ENCODE measurements around the gene ZNF100. TPM values are rescaled to one million over a fixed set of nuclear protein-coding genes. Genes with fewer than 3 reads are reported as not detected.
"Not testable (repeated sequence)": the region's sequence is repeated elsewhere in the genome, so short reads cannot be mapped to it uniquely, and the experiment has no call there.

The ZNF100 gene
- total RNA-seq, 1 donor from 2014 or later, result 3.7 TPM

DNA sequence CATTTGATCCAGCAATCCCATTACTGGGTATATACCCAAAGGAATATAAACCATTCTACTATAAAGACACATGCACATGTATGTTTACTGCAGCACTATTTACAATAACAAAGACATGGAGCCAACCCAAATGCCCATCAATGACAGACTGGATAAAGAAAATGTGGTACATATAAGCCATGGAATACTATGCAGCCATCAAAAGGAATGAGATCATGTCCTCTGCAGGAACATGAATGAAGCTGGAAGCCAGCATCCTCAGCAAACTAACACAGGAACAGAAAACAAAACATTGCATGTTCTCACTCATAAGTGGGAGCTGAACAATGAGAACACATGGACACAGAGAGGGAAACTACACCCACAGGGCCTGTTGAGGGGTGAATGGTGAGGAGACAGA, 11.8 kb downstream of the ZNF100 start:
- not testable (repeated sequence) for H3K4me1 ChIP-seq (ENCODE audit: control insufficient read depth in 3 of 3, insufficient read depth in 3 of 3, low read length in 3 of 3); H3K9me3 ChIP-seq (ENCODE audit: control insufficient read depth in 3 of 3, low read length in 3 of 3); H3K9ac ChIP-seq (ENCODE audit: low read depth in 1 of 3, low read length in 3 of 3); H3K4me3 ChIP-seq (ENCODE audit: low read length in 3 of 3); H3K27me3 ChIP-seq (ENCODE audit: control insufficient read depth in 3 of 3, insufficient read depth in 3 of 3, low read length in 3 of 3); H3K27ac ChIP-seq (ENCODE audit: low read depth, low read length)
- peaks cover 11 to 32% (median 16%) of the 10 kb centered on the region in 3 donors for H3K36me3 ChIP-seq (ENCODE audit: control insufficient read depth in 3 of 3, insufficient read depth in 3 of 3, low read length in 3 of 3)

DNA sequence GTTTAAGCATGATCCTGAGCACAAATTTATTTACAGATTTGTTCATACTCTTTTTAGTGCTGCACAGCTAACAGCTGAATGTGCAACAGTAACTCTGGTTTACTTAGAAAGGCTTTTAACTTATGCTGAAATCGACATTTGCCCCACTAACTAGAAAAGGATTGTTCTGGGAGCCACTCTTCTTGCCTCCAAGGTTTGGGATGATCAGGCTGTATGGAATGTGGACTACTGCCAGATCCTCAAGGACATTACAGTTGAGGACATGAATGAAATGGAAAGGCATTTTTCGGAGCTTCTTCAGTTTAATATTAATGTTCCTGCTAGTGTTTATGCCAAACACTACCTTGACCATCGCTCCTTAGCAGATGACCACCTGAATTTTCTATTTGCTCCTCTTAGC, 16.0 kb downstream of the ZNF100 start:
- H3K27me3 ChIP-seq (ENCODE audit: control insufficient read depth in 3 of 3, insufficient read depth in 3 of 3, low read length in 3 of 3), result no peaks in the 10 kb centered on the region
- H3K9ac ChIP-seq (ENCODE audit: low read depth in 1 of 3, low read length in 3 of 3), result no peak overlapping the region
- H3K4me3 ChIP-seq (ENCODE audit: low read length in 3 of 3), result no peak overlapping the region
- peaks cover 6 to 10% (median 8%) of the 10 kb centered on the region in 3 donors for H3K36me3 ChIP-seq (ENCODE audit: control insufficient read depth in 3 of 3, insufficient read depth in 3 of 3, low read length in 3 of 3)
- no peak overlapping the region for H3K27ac ChIP-seq (ENCODE audit: low read depth, low read length)
- H3K9me3 ChIP-seq (ENCODE audit: control insufficient read depth in 3 of 3, low read length in 3 of 3), result no peaks in the 10 kb centered on the region
- H3K4me1 ChIP-seq (ENCODE audit: control insufficient read depth in 3 of 3, insufficient read depth in 3 of 3, low read length in 3 of 3), result peaks cover 0 to 4% (median 0%) of the 10 kb centered on the region in 3 donors

DNA sequence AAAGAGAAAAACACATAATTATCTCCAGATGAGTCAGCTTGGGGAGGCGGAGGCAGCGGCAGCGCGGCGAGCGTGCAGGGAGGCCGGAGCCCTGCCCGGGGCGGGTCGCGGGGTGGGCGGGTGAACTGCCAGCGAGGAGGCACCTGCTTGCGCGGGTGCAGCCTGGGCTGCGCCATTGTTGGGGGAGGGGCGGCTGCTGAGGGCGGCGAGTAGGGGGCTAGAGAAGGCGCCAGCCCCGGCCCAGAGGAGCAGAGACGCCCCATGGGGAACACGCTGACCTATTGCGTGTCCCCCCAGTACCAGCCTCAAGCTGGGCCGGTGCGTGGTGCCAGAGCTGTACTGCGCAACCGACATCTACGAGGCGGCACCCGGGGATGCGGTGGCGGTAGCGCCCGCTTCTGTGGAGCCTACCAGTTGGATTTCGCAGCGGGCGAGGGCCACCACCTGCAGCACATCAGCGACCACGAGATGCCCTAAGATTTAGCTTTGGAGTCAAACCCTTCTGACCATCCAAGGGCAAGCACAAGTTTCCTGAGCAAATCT, 16.7 kb downstream of the ZNF100 start:
- H3K4me3 ChIP-seq (ENCODE audit: low read length in 3 of 3), result no peak overlapping the region
- no peak overlapping the region for H3K27ac ChIP-seq (ENCODE audit: low read depth, low read length)
- H3K9ac ChIP-seq (ENCODE audit: low read depth in 1 of 3, low read length in 3 of 3), result no peak overlapping the region
- H3K4me1 ChIP-seq (ENCODE audit: control insufficient read depth in 3 of 3, insufficient read depth in 3 of 3, low read length in 3 of 3), result peaks cover 0 to 4% (median 0%) of the 10 kb centered on the region in 3 donors
- peaks cover 6 to 10% (median 8%) of the 10 kb centered on the region in 3 donors for H3K36me3 ChIP-seq (ENCODE audit: control insufficient read depth in 3 of 3, insufficient read depth in 3 of 3, low read length in 3 of 3)
- no peaks in the 10 kb centered on the region for H3K9me3 ChIP-seq (ENCODE audit: control insufficient read depth in 3 of 3, low read length in 3 of 3)
- H3K27me3 ChIP-seq (ENCODE audit: control insufficient read depth in 3 of 3, insufficient read depth in 3 of 3, low read length in 3 of 3), result no peaks in the 10 kb centered on the region

DNA sequence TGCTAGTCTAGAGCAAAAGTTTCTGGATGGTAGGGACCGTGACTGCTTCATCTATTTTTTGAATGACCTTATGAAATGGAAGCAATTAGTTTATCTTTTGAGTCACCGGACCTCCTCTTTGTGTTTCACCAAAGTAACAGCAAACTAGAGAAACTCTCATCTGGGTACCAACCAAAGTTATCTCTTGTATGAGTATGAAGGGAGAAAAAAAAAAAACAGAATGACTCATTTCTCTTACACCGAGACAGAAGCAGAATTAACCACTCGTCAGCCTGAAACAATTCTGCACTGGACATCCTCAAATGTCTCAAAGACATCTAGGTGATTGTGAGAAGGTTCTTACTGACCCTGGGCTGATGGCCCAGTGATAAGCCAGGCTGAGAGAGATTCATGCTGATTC, 18.3 kb downstream of the ZNF100 start:
- peaks cover 6 to 10% (median 8%) of the 10 kb centered on the region in 3 donors for H3K36me3 ChIP-seq (ENCODE audit: control insufficient read depth in 3 of 3, insufficient read depth in 3 of 3, low read length in 3 of 3)
- H3K27ac ChIP-seq (ENCODE audit: low read depth, low read length), result no peak overlapping the region
- H3K4me1 ChIP-seq (ENCODE audit: control insufficient read depth in 3 of 3, insufficient read depth in 3 of 3, low read length in 3 of 3), result peaks cover 0 to 4% (median 0%) of the 10 kb centered on the region in 3 donors

DNA sequence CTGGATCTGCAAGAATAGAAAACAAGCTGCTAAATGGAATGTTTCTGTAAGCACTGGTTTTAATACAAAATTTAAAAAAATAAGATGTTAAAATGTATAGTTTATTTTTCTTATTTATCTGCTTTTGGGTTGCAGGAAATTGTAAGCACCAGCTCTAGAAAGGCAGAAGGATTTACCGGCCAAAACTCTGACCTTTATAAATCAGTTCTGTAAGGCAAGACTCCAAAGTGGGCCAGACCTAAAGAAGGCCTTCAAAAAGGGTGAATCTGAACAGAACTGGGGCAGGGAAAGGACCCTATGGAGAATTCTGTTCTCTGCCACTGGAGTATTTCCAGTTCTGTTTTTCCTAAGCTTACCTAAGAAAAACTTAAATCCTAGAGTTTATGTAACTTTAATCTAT, 19.3 kb downstream of the ZNF100 start:
- Histone ChIP-seq H3K9ac (ENCODE audit: low read depth in 1 of 3, low read length in 3 of 3) (no peak overlapping the region), H3K36me3 (ENCODE audit: control insufficient read depth in 3 of 3, insufficient read depth in 3 of 3, low read length in 3 of 3) (peaks cover 6 to 11% (median 8%) of the 10 kb centered on the region in 3 donors), H3K4me3 (ENCODE audit: low read length in 3 of 3) (no peak overlapping the region), H3K27me3 (ENCODE audit: control insufficient read depth in 3 of 3, insufficient read depth in 3 of 3, low read length in 3 of 3) (no peaks in the 10 kb centered on the region), H3K27ac (ENCODE audit: low read depth, low read length) (no peak overlapping the region), H3K4me1 (ENCODE audit: control insufficient read depth in 3 of 3, insufficient read depth in 3 of 3, low read length in 3 of 3) (peaks cover 0 to 4% (median 0%) of the 10 kb centered on the region in 3 donors), H3K9me3 (ENCODE audit: control insufficient read depth in 3 of 3, low read length in 3 of 3) (no peaks in the 10 kb centered on the region)

More for the DNA sequence above, 18.3 kb downstream of the ZNF100 start:
- Histone ChIP-seq H3K9ac (ENCODE audit: low read depth in 1 of 3, low read length in 3 of 3) (no peak overlapping the region), H3K9me3 (ENCODE audit: control insufficient read depth in 3 of 3, low read length in 3 of 3) (no peaks in the 10 kb centered on the region), H3K4me3 (ENCODE audit: low read length in 3 of 3) (no peak overlapping the region), H3K27me3 (ENCODE audit: control insufficient read depth in 3 of 3, insufficient read depth in 3 of 3, low read length in 3 of 3) (no peaks in the 10 kb centered on the region)

DNA sequence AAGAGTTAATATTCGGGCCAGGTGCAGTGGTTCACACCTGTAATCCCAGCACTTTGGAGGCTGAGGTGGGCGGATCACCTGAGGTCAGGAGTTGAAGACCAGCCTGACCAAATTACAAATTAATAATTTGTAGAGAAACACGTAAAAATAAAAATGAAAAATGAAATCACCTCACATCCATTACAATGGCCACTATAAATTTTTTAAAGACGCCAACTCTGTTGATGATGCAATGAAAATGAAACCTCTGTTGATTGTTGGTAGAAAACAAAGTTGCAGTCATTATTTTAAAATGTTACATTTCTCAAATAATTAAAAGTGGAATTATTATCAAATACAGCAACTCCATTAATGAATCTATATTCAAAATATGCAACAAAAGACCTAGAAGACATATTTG, 26.8 kb downstream of the ZNF100 start:
- H3K27me3 ChIP-seq (ENCODE audit: control insufficient read depth in 3 of 3, insufficient read depth in 3 of 3, low read length in 3 of 3), result no peaks in the 10 kb centered on the region
- H3K4me3 ChIP-seq (ENCODE audit: low read length in 3 of 3), result no peak overlapping the region
- H3K9ac ChIP-seq (ENCODE audit: low read depth in 1 of 3, low read length in 3 of 3), result no peak overlapping the region
- H3K4me1 ChIP-seq (ENCODE audit: control insufficient read depth in 3 of 3, insufficient read depth in 3 of 3, low read length in 3 of 3), result no peaks in the 10 kb centered on the region
- peaks cover 0 to 11% (median 11%) of the 10 kb centered on the region in 3 donors for H3K36me3 ChIP-seq (ENCODE audit: control insufficient read depth in 3 of 3, insufficient read depth in 3 of 3, low read length in 3 of 3)
- H3K27ac ChIP-seq (ENCODE audit: low read depth, low read length), result no peak overlapping the region
- H3K9me3 ChIP-seq (ENCODE audit: control insufficient read depth in 3 of 3, low read length in 3 of 3), result no peaks in the 10 kb centered on the region

DNA sequence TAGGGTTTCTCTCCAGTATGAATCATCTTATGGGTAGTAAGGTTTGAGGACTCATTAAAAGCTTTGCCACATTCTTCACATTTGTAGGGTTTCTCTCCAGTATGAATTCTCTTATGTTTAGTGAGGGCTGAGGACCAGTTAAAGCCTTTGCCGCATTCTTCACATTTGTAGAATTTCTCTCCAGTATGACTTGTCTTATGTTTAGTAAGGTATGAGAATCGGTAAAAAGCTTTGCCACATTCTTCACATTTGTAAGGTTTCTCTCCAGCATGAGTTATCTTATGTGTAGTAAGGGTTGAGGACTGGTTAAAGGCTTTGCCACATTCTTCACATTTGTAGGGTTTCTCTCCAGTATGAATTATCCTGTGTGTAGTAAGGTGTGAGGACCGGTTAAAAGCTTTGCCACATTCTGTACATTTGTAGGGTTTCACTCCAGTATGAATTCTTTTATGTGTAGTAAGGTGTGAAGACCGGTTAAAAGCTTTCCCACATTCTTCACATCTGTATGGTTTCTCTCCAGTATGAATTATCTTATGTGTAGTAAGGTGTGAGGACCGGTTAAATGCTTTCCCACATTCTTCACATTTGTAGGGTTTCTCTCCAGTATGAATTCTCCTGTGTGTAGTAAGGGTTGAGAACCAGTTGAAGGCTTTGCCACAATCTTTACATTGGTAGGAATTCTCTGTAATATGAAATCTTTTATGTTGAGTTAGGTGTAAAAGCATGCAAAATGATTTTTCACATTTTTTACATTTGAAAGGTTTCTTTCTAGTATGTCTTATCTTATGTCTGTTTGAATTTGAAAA, 40.2 kb downstream of the ZNF100 start:
- H3K4me1 ChIP-seq (ENCODE audit: control insufficient read depth in 3 of 3, insufficient read depth in 3 of 3, low read length in 3 of 3); H3K9ac ChIP-seq (ENCODE audit: low read depth in 1 of 3, low read length in 3 of 3); H3K27me3 ChIP-seq (ENCODE audit: control insufficient read depth in 3 of 3, insufficient read depth in 3 of 3, low read length in 3 of 3); H3K4me3 ChIP-seq (ENCODE audit: low read length in 3 of 3); H3K27ac ChIP-seq (ENCODE audit: low read depth, low read length): not testable (repeated sequence)
- Histone ChIP-seq H3K9me3 (ENCODE audit: control insufficient read depth in 3 of 3, low read length in 3 of 3) (peaks cover 3 to 14% (median 13%) of the 10 kb centered on the region in 3 donors), H3K36me3 (ENCODE audit: control insufficient read depth in 3 of 3, insufficient read depth in 3 of 3, low read length in 3 of 3) (peaks cover 8 to 18% (median 14%) of the 10 kb centered on the region in 3 donors)

DNA sequence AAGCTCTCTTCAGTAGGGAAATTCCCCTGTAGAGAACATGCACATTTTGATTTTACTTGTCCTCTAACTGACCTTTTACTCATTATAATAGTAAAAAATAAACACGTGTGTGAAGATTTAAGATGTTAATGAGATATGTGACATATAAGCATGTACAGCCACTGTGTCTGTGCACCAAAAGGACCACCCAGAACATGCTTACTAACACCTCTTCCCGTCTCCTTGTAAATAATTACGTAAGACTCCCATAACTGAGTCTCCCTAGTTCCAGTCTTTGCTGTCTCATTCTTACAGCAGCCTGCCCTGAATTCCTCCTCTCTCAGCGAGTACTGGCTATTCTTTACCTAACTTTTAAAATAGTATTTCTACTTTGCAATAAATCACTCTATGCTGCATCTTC, 53.6 kb downstream of the ZNF100 start:
- no peak overlapping the region for H3K9ac ChIP-seq (ENCODE audit: low read depth in 1 of 3, low read length in 3 of 3)
- H3K27me3 ChIP-seq (ENCODE audit: control insufficient read depth in 3 of 3, insufficient read depth in 3 of 3, low read length in 3 of 3), result no peaks in the 10 kb centered on the region
- no peak overlapping the region for H3K4me3 ChIP-seq (ENCODE audit: low read length in 3 of 3)
- no peaks in the 10 kb centered on the region for H3K36me3 ChIP-seq (ENCODE audit: control insufficient read depth in 3 of 3, insufficient read depth in 3 of 3, low read length in 3 of 3)
- H3K4me1 ChIP-seq (ENCODE audit: control insufficient read depth in 3 of 3, insufficient read depth in 3 of 3, low read length in 3 of 3), result no peaks in the 10 kb centered on the region
- H3K9me3 ChIP-seq (ENCODE audit: control insufficient read depth in 3 of 3, low read length in 3 of 3), result peaks cover 0 to 7% (median 0%) of the 10 kb centered on the region in 3 donors
- H3K27ac ChIP-seq (ENCODE audit: low read depth, low read length), result no peak overlapping the region

DNA sequence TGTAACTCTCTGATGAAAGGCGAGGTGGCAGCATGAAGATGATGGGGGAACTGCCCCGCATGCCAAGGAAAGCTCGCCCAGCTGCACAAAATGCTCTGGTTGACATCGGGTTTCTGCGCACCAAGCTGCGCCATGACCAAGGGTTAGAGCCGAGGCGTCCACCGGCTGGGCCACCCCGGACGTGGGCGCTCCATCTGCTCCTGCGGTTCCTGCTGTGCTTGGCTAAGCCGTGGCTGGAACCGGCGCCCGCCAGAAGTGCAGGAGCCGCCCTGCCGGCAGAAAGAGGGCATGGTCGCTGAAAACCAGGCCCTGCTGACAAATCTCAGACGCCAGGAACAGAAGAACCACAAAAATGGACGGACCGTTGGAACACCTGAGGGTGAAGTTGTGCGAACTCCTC, 57.9 kb downstream of the ZNF100 start:
- Histone ChIP-seq H3K27me3 (ENCODE audit: control insufficient read depth in 3 of 3, insufficient read depth in 3 of 3, low read length in 3 of 3) (no peaks in the 10 kb centered on the region), H3K9ac (ENCODE audit: low read depth in 1 of 3, low read length in 3 of 3) (no peak overlapping the region), H3K4me1 (ENCODE audit: control insufficient read depth in 3 of 3, insufficient read depth in 3 of 3, low read length in 3 of 3) (no peaks in the 10 kb centered on the region), H3K4me3 (ENCODE audit: low read length in 3 of 3) (no peak overlapping the region), H3K27ac (ENCODE audit: low read depth, low read length) (no peak overlapping the region), H3K36me3 (ENCODE audit: control insufficient read depth in 3 of 3, insufficient read depth in 3 of 3, low read length in 3 of 3) (no peaks in the 10 kb centered on the region), H3K9me3 (ENCODE audit: control insufficient read depth in 3 of 3, low read length in 3 of 3) (peaks cover 0 to 3% (median 0%) of the 10 kb centered on the region in 3 donors)

DNA sequence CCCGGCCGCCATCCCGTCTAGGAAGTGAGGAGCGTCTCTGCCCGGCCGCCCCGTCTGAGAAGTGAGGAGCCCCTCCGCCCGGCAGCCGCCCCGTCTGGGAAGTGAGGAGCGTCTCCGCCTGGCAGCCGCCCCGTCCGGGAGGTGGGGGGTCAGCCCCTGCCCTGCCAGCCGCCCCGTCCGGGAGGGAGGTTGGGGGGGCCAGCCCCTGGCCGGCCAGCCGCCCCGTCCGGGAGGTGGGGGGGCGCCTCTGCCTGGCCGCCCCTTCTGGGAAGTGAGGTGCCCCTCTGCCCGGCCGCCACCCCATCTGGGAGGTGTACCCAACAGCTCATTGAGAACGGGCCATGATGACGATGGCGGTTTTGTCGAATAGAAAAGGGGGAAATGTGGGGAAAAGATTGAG, 59.5 kb downstream of the ZNF100 start:
- not testable (repeated sequence) for H3K27ac ChIP-seq (ENCODE audit: low read depth, low read length); H3K36me3 ChIP-seq (ENCODE audit: control insufficient read depth in 3 of 3, insufficient read depth in 3 of 3, low read length in 3 of 3); H3K4me3 ChIP-seq (ENCODE audit: low read length in 3 of 3); H3K9me3 ChIP-seq (ENCODE audit: control insufficient read depth in 3 of 3, low read length in 3 of 3); H3K9ac ChIP-seq (ENCODE audit: low read depth in 1 of 3, low read length in 3 of 3); H3K27me3 ChIP-seq (ENCODE audit: control insufficient read depth in 3 of 3, insufficient read depth in 3 of 3, low read length in 3 of 3); H3K4me1 ChIP-seq (ENCODE audit: control insufficient read depth in 3 of 3, insufficient read depth in 3 of 3, low read length in 3 of 3)

Measured in skeletal muscle tissue (tissue), 4 donors.